HG03280 (cell line): Measurements from ENCODE around the gene AKNA.

Source experiments
- ATAC-seq: cut with Tn5 transposase; IDR thresholded peaks from one replicate; pipeline ENCODE4 v1.9.1; 2021; ENCODE audit warnings: mild to moderate bottlenecking, moderate library complexity; ENCODE audit not compliant: unreplicated experiment

AKNA gene

GRCh38 chr9:114387680-114388356 lies at the start of gene AKNA:
AKNA (minus strand) TSS chr9:114387982; CDS start chr9:114381333, 6,649 bp downstream.
- peak; percentile 30 for ATAC-seq

- ATAC-seq = no peak
Measured at GRCh38 chr9:114437401-114437893, 49.7 kb upstream of the AKNA start.

- ATAC-seq = no peak
Measured at GRCh38 chr9:114434878-114435311, 47.1 kb upstream of the AKNA start.

GRCh38 chr9:114433720-114434255 lies 46.0 kb upstream of the AKNA start:
- no peak for ATAC-seq

GRCh38 chr9:114433086-114433485 lies 45.3 kb upstream of the AKNA start:
- no peak for ATAC-seq

GRCh38 chr9:114432323-114433067 lies 44.7 kb upstream of the AKNA start:
- ATAC-seq = no peak

GRCh38 chr9:114431770-114432169 lies 44.0 kb upstream of the AKNA start:
- no peak for ATAC-seq

- no peak for ATAC-seq
Measured at GRCh38 chr9:114431003-114431402, 43.2 kb upstream of the AKNA start.

- no peak for ATAC-seq
Measured at GRCh38 chr9:114430457-114430856, 42.7 kb upstream of the AKNA start.

- ATAC-seq = no peak
Measured at GRCh38 chr9:114429488-114429887, 41.7 kb upstream of the AKNA start.

GRCh38 chr9:114428466-114428865 lies 40.7 kb upstream of the AKNA start:
- ATAC-seq = no peak

- ATAC-seq = no peak
Measured at GRCh38 chr9:114427644-114428043, 39.9 kb upstream of the AKNA start.

- no peak for ATAC-seq
Measured at GRCh38 chr9:114426046-114426948, 38.5 kb upstream of the AKNA start.

GRCh38 chr9:114425126-114425525 lies 37.3 kb upstream of the AKNA start:
- ATAC-seq = no peak

- no peak for ATAC-seq
Measured at GRCh38 chr9:114424126-114424525, 36.3 kb upstream of the AKNA start.

GRCh38 chr9:114423181-114423580 lies 35.4 kb upstream of the AKNA start:
- ATAC-seq = no peak

- ATAC-seq = no peak
Measured at GRCh38 chr9:114421147-114421546, 33.4 kb upstream of the AKNA start.

GRCh38 chr9:114419796-114420195 lies 32.0 kb upstream of the AKNA start:
- no peak for ATAC-seq

- ATAC-seq = no peak
Measured at GRCh38 chr9:114418053-114418452, 30.3 kb upstream of the AKNA start.

GRCh38 chr9:114417511-114417910 lies 29.7 kb upstream of the AKNA start:
- ATAC-seq = no peak

- no peak for ATAC-seq
Measured at GRCh38 chr9:114416906-114417305, 29.1 kb upstream of the AKNA start.
